Naive thymus-derived CD4-positive, alpha-beta T cell (primary cell): Measurements from ENCODE around the gene TRPM6. TPM values are rescaled to one million over a fixed set of nuclear protein-coding genes. Genes with fewer than 3 reads are reported as not detected.

ENCODE experiments used
- ATAC-seq: fragments of 150-1000 bp; cut with Tn5 transposase; 2 replicates; pipeline ENCODE4 v1.10.0; 2021; ENCODE audit warnings: mild to moderate bottlenecking, moderate library complexity
- CTCF ChIA-PET: fragments of 350-600 bp; sonication (Branson Sonifier 250); formaldehyde crosslinking; loops from one replicate; lab custom pipeline; 2021; ENCODE audit warnings: antibody characterized with exemption; lab: Charles Lee
- POLR2A ChIA-PET: fragments of 350-600 bp; sonication (Branson Sonifier 250); formaldehyde crosslinking; loops from one replicate; lab custom pipeline; 2021; ENCODE audit warnings: antibody characterized with exemption, inconsistent platforms; lab: Charles Lee
- DNase-seq, 9 donors: peaks; one replicate each; pipeline versions ENCODE4 v3.0.0 to v3.0.0-alpha.2; 2020 to 2022; ENCODE audit warnings: mixed read lengths in 1 of 9
- H3K27ac ChIP-seq: one replicate; pipeline ENCODE4 v1.7.0; 2013; ENCODE audit warnings: mild to moderate bottlenecking, low read depth, low read length, moderate library complexity
- H3K27me3 ChIP-seq, 2 donors: one replicate each; pipeline ENCODE4 v1.7.0; 2013; ENCODE audit warnings: low read length in 2 of 2, mild to moderate bottlenecking in 2 of 2, moderate library complexity in 2 of 2; ENCODE audit not compliant: control insufficient read depth in 2 of 2, insufficient read depth in 2 of 2
- H3K36me3 ChIP-seq, 3 experiments: 1 replicate in 2 of 3; 2 replicates in 1 of 3; pipeline ENCODE4 v1.7.0; 2013; ENCODE audit warnings: low read length in 3 of 3, mild to moderate bottlenecking in 3 of 3, moderate library complexity in 1 of 3; ENCODE audit not compliant: insufficient read depth in 3 of 3, control insufficient read depth in 2 of 3
- H3K4me1 ChIP-seq, 2 donors: one replicate each; pipeline ENCODE4 v1.7.0; 2013; ENCODE audit warnings: low read length in 2 of 2, mild to moderate bottlenecking in 2 of 2, moderate library complexity in 1 of 2; ENCODE audit not compliant: control insufficient read depth in 2 of 2, insufficient read depth in 2 of 2
- H3K4me3 ChIP-seq: 2 replicates; pipeline ENCODE4 v1.7.0; 2013; ENCODE audit warnings: mild to moderate bottlenecking, low read length
- H3K9me3 ChIP-seq, 3 experiments: 1 replicate in 2 of 3; 2 replicates in 1 of 3; pipeline ENCODE4 v1.7.0; 2013; ENCODE audit warnings: low read length in 3 of 3; ENCODE audit not compliant: control insufficient read depth in 2 of 3
- H3K27ac Mint-ChIP-seq, 9 donors: one replicate each; pipeline ENCODE4 v1.8.0; 2020 to 2022; ENCODE audit warnings: mixed read lengths in 9 of 9, mild to moderate bottlenecking in 8 of 9, moderate library complexity in 5 of 9, inconsistent platforms in 2 of 9
- H3K27me3 Mint-ChIP-seq, 5 donors: one replicate each; pipeline ENCODE4 v1.8.0; 2021 to 2022; ENCODE audit warnings: mixed read lengths in 5 of 5, mild to moderate bottlenecking in 1 of 5
- H3K36me3 Mint-ChIP-seq, 5 donors: one replicate each; pipeline ENCODE4 v1.8.0; 2020 to 2022; ENCODE audit warnings: mixed read lengths in 5 of 5, mild to moderate bottlenecking in 3 of 5, inconsistent platforms in 1 of 5
- H3K4me1 Mint-ChIP-seq, 7 donors: one replicate each; pipeline ENCODE4 v1.8.0; 2020 to 2022; ENCODE audit warnings: mixed read lengths in 7 of 7, mild to moderate bottlenecking in 3 of 7, inconsistent platforms in 1 of 7
- H3K4me3 Mint-ChIP-seq, 10 donors: one replicate each; pipeline ENCODE4 v1.8.0; 2020 to 2022; ENCODE audit warnings: mild to moderate bottlenecking in 10 of 10, mixed read lengths in 10 of 10, moderate library complexity in 6 of 10, inconsistent platforms in 2 of 10
- H3K9me3 Mint-ChIP-seq, 11 donors: one replicate each; pipeline ENCODE4 v1.8.0; 2020 to 2022; ENCODE audit warnings: mixed read lengths in 11 of 11, mild to moderate bottlenecking in 4 of 11, inconsistent platforms in 1 of 11, moderate library complexity in 1 of 11
- intact Hi-C, 2 donors: fragments of 100-400 bp; cut with micrococcal nuclease; formaldehyde crosslinking; loops; one replicate each; pipeline ENCODE4 v1.15.1; 2023
- polyA plus RNA-seq, 2 donors: library from polyadenylated mRNA; unstranded; fragments of 300-500 nt; fragmentation: Illumina TruSeq; gene quantifications; one replicate each; pipeline ENCODE4 v1.2.3, GENCODE V29; 2021
- total RNA-seq, 6 experiments: library from RNA in 5 of 6; stranded (reverse) in 5 of 6; gene quantifications; 1 replicate in 5 of 6; 2 replicates in 1 of 6; pipeline ENCODE4 v1.2.3 and lab custom pipeline; 2021 to 2026

TRPM6 gene
- total and polyA plus RNA-seq, 7 experiments from 2014 or later, result 0.85 to 3.6 TPM; not detected in 5

- CTCF ChIA-PET, result no interaction called here
- no peak for ATAC-seq
These were observed 40.1 kb downstream of the TRPM6 start for GRCh38 chr9:74847478-74848152.

GRCh38 chr9:74846766-74847165 lies 41.0 kb downstream of the TRPM6 start:
- Mint-ChIP-seq H3K9me3 (no peaks in the 10 kb centered on the region), H3K36me3 (no peaks in the 10 kb centered on the region), H3K4me1 (no peaks in the 10 kb centered on the region), H3K4me3 (no peak overlapping the region), H3K27ac (no peak overlapping the region), H3K27me3 (peaks cover 0 to 11% (median 0%) of the 10 kb centered on the region in 5 donors)
- DNase-seq, result no peak
- CTCF ChIA-PET, result no interaction called here
- Histone ChIP-seq H3K27ac (no peak overlapping the region), H3K4me3 (no peak overlapping the region), H3K9me3 (no peaks in the 10 kb centered on the region), H3K36me3 (no peaks in the 10 kb centered on the region), H3K27me3 (no peaks in the 10 kb centered on the region), H3K4me1 (no peaks in the 10 kb centered on the region)
- intact Hi-C loops, result no loop called here
- POLR2A ChIA-PET, result no interaction called here
- ATAC-seq, result no peak

More at GRCh38 chr9:74847478-74848152, 40.1 kb downstream of the TRPM6 start:
- Histone ChIP-seq H3K4me1 (no peaks in the 10 kb centered on the region), H3K27ac (no peak overlapping the region), H3K9me3 (no peaks in the 10 kb centered on the region), H3K4me3 (no peak overlapping the region), H3K36me3 (no peaks in the 10 kb centered on the region), H3K27me3 (no peaks in the 10 kb centered on the region)
- Mint-ChIP-seq H3K9me3 (no peaks in the 10 kb centered on the region), H3K27me3 (peaks cover 0 to 11% (median 0%) of the 10 kb centered on the region in 5 donors), H3K4me3 (no peak overlapping the region), H3K27ac (no peak overlapping the region), H3K36me3 (no peaks in the 10 kb centered on the region), H3K4me1 (no peaks in the 10 kb centered on the region)
- intact Hi-C loops, result no loop called here
- DNase-seq, result no peak
- POLR2A ChIA-PET, result no interaction called here

GRCh38 chr9:74838351-74838750 lies 49.4 kb downstream of the TRPM6 start:
- peaks cover 0 to 22% (median 17%) of the 10 kb centered on the region in 5 donors for H3K27me3 Mint-ChIP-seq
- intact Hi-C loops, result no loop called here
- CTCF ChIA-PET, result no interaction called here

GRCh38 chr9:74824654-74825053 lies 63.1 kb downstream of the TRPM6 start:
- Mint-ChIP-seq H3K4me3 (no peak overlapping the region), H3K9me3 (peaks cover 0 to 3% (median 0%) of the 10 kb centered on the region in 11 donors), H3K27ac (no peak overlapping the region), H3K4me1 (no peaks in the 10 kb centered on the region), H3K36me3 (no peaks in the 10 kb centered on the region), H3K27me3 (peaks cover 0 to 19% (median 7%) of the 10 kb centered on the region in 5 donors)
- intact Hi-C loops, result no loop called here
- Histone ChIP-seq H3K36me3 (no peaks in the 10 kb centered on the region), H3K27ac (no peak overlapping the region), H3K27me3 (no peaks in the 10 kb centered on the region), H3K4me3 (no peak overlapping the region), H3K9me3 (no peaks in the 10 kb centered on the region), H3K4me1 (no peaks in the 10 kb centered on the region)
- CTCF ChIA-PET, result interaction anchor here (0.7 kb wide), 1 partner anchor 64 kb away, joined by 3 read pairs; no protein-coding TSS in a partner anchor
- POLR2A ChIA-PET, result interaction anchor here (0.6 kb wide), 1 partner anchor 13 kb away, joined by 3 read pairs; no protein-coding TSS in a partner anchor
- ATAC-seq, result no peak
- DNase-seq, result no peak

More at GRCh38 chr9:74838351-74838750, 49.4 kb downstream of the TRPM6 start:
- no peak overlapping the region for H3K4me3 Mint-ChIP-seq
- DNase-seq (no peak), ATAC-seq (no peak)
- no peaks in the 10 kb centered on the region for H3K27me3 ChIP-seq
- H3K27ac Mint-ChIP-seq, result no peak overlapping the region
- no peaks in the 10 kb centered on the region for H3K36me3 ChIP-seq
- no peak overlapping the region for H3K27ac ChIP-seq
- no peaks in the 10 kb centered on the region for H3K4me1 ChIP-seq
- H3K9me3 ChIP-seq, result no peaks in the 10 kb centered on the region
- H3K36me3 Mint-ChIP-seq, result no peaks in the 10 kb centered on the region
- no peaks in the 10 kb centered on the region for H3K9me3 Mint-ChIP-seq
- POLR2A ChIA-PET, result no interaction called here
- no peak overlapping the region for H3K4me3 ChIP-seq
- H3K4me1 Mint-ChIP-seq, result no peaks in the 10 kb centered on the region

- H3K36me3 Mint-ChIP-seq, result no peaks in the 10 kb centered on the region
- no peak overlapping the region for H3K27ac ChIP-seq
- H3K27me3 ChIP-seq, result no peaks in the 10 kb centered on the region
- no peak overlapping the region for H3K4me3 Mint-ChIP-seq
- H3K27ac Mint-ChIP-seq, result no peak overlapping the region
- H3K9me3 ChIP-seq, result no peaks in the 10 kb centered on the region
- ChIA-PET CTCF (no interaction called here), POLR2A (no interaction called here)
- H3K9me3 Mint-ChIP-seq, result peaks cover 0 to 3% (median 0%) of the 10 kb centered on the region in 11 donors
- DNase-seq (no peak), ATAC-seq (no peak)
- no peaks in the 10 kb centered on the region for H3K4me1 ChIP-seq
- H3K4me3 ChIP-seq, result no peak overlapping the region
- H3K4me1 Mint-ChIP-seq, result no peaks in the 10 kb centered on the region
- intact Hi-C loops, result no loop called here
- peaks cover 0 to 13% (median 4%) of the 10 kb centered on the region in 5 donors for H3K27me3 Mint-ChIP-seq
- H3K36me3 ChIP-seq, result no peaks in the 10 kb centered on the region
These were observed 66.1 kb downstream of the TRPM6 start for GRCh38 chr9:74821636-74822035.

- ATAC-seq (no peak), DNase-seq (no peak)
- no peak overlapping the region for H3K4me3 ChIP-seq
- no peaks in the 10 kb centered on the region for H3K4me1 ChIP-seq
- H3K4me3 Mint-ChIP-seq, result no peak overlapping the region
- no peak overlapping the region for H3K27ac Mint-ChIP-seq
- ChIA-PET CTCF (interaction anchor here (0.6 kb wide), 1 partner anchor 132 kb away, joined by 3 read pairs; no protein-coding TSS in a partner anchor), POLR2A (no interaction called here)
- no peaks in the 10 kb centered on the region for H3K9me3 ChIP-seq
- H3K27me3 ChIP-seq, result no peaks in the 10 kb centered on the region
- H3K9me3 Mint-ChIP-seq, result peaks cover 0 to 2% (median 0%) of the 10 kb centered on the region in 11 donors
- no peaks in the 10 kb centered on the region for H3K4me1 Mint-ChIP-seq
- no peak overlapping the region for H3K27ac ChIP-seq
- H3K36me3 Mint-ChIP-seq, result no peaks in the 10 kb centered on the region
- H3K27me3 Mint-ChIP-seq, result peaks cover 6 to 23% (median 7%) of the 10 kb centered on the region in 5 donors
- H3K36me3 ChIP-seq, result no peaks in the 10 kb centered on the region
- intact Hi-C loops, result no loop called here
These were observed 69.9 kb downstream of the TRPM6 start for GRCh38 chr9:74817816-74818215.
